T follicular helper cell (primary cell): ENCODE data around the gene RAB24.
"Not testable (repeated sequence)": the region's sequence is repeated elsewhere in the genome, so short reads cannot be mapped to it uniquely, and the experiment has no call there.

Experiments
- DNase-seq: peaks from one replicate; pipeline ENCODE4 v3.0.0-alpha.2; 2020; ENCODE audit warnings: low read depth

The RAB24 gene

DNA sequence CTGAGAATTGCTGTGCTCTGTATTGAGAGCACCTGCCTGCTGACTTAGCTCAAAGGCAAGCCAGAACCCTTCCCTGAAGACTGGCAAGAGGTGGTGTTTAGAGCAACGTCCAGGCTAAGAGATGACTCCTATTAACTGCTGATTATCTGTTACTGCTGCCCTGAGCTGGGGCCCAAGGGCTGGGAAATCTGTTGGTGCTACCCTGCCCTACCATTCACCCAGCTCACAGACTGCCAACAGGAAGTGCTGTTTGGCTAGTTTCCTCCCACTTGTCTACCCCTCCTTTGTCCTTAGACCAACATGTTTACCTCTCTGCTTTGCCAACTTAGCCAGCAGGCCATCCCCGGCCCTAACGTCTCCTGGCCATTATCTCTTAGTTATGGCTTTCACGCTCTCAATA lies 6.9 kb downstream of the RAB24 start:
- DNase-seq, result no peak

DNA sequence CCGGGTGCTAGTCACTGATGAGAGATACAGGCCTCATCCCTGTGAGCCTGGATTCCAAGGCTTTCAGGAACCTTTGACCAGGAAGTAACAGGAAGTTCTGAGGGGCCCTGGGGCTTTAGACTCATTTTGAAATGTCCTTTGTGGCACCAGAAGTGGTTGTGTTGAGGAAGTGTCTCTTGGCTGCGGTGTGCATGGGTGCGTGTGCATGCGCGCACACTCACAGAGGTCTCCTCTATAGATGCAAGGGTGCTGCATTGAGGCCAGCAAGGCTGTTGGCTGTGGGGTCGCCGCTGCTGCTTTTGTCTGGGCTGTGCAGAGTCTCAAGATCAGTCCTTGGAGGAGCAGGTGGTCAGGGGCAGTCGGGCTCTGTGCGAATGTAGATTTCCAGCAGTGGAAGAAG lies 7.6 kb downstream of the RAB24 start:
- DNase-seq, result no peak

DNA sequence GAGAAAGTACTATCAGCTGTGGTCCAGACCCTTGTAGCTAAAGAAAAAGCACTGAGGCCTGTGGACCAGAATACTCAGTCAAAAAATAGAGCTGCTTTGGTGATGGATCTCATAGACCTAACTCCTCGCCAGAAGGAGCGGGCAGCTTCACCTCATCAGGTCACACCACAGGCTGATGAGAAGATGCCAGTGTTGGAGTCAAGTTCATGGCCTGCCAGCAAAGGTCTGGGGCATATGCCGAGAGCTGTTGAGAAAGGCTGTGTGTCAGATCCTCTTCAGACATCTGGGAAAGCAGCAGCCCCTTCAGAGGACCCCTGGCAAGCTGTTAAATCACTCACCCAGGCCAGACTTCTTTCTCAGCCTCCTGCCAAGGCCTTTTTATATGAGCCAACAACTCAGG lies 8.9 kb downstream of the RAB24 start:
- no peak for DNase-seq

DNA sequence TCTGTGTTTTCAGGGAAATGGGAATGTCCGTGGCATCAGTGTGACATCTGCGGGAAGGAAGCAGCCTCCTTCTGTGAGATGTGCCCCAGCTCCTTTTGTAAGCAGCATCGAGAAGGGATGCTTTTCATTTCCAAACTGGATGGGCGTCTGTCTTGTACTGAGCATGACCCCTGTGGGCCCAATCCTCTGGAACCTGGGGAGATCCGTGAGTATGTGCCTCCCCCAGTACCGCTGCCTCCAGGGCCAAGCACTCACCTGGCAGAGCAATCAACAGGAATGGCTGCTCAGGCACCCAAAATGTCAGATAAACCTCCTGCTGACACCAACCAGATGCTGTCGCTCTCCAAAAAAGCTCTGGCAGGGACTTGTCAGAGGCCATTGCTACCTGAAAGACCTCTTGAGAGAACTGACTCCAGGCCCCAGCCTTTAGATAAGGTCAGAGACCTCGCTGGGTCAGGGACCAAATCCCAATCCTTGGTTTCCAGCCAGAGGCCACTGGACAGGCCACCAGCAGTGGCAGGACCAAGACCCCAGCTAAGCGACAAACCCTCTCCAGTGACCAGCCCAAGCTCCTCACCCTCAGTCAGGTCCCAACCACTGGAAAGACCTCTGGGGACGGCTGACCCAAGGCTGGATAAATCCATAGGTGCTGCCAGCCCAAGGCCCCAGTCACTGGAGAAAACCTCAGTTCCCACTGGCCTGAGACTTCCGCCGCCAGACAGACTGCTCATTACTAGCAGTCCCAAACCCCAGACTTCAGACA lies 9.5 kb downstream of the RAB24 start:
- no peak for DNase-seq

DNA sequence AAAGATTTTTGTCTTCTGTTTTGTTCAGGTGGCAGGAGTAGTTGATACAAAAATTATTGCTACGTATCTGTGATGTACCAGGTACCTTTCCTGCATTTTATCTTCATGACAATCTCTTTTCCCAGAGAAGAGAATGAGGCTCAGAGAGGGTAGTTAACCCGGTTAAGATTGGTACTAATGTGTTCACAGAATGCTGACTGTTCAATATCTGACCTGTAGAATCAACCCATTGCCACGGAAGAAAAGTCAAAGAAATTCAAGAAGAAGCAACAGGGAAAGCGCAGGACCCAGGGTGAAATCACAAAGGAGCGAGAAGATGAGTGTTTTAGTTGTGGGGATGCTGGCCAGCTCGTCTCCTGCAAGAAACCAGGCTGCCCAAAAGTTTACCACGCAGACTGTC lies 11.8 kb downstream of the RAB24 start:
- no peak for DNase-seq

DNA sequence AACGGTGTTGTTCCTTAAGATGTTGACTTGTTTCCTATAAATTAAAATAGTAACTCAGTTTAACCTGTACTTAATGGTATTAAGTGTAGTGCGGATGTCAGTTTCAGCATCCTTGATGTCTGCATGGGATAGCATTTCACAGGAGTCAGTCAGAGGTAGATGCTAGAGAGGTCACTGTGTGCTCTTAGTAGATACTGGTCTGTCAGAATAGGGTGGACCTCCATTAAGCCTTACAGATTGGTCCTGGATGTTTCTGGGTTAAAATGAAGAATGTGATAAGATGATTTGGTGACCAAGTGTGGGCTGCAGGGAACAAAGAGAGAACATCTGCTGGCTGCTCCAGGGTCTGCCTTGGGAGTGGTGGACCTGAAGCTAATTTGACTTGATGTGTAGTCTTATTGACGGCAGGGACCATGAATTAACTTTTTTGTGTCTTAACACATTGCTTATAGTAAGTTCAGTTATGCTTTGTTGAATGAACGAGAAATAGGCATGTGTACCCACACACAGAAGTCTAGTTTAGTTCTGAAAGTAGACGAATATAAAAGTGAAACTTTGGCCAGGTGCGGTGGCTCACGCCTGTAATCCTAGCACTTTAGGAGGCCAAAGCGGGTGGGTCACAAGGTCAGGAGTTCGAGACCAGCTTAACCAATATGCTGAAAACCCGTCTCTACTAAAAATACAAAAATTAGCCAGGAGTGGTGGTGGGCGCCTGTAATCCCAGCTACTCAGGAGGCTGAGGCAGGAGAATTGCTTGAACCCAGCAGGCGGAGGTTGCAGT lies 12.5 kb downstream of the RAB24 start:
- no peak for DNase-seq

- DNase-seq, result no peak
Observed at GRCh38 chr5:177288191-177288590, 15.3 kb downstream of the RAB24 start.

- DNase-seq, result no peak
Observed at GRCh38 chr5:177276886-177277285, 26.6 kb downstream of the RAB24 start.

DNA sequence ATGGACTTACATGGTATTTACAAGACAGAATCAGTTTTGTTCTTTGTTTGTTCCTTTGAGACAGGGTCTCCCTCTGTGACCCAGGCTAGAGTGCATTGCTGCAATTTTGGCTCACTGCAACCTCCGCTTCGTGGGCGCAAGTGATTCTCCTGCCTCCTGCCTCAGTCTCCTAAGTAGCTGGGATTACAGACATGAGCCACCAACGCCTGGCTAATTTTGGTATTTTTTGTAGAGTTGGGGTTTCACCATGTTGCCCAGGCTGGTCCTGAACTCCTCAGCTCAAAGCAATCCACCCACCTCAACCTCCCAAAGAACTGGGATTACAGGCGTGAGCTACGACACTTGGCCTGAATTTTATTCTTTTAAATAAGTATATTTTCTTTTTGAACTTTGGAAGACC lies 27.6 kb downstream of the RAB24 start:
- DNase-seq, result no peak

DNA sequence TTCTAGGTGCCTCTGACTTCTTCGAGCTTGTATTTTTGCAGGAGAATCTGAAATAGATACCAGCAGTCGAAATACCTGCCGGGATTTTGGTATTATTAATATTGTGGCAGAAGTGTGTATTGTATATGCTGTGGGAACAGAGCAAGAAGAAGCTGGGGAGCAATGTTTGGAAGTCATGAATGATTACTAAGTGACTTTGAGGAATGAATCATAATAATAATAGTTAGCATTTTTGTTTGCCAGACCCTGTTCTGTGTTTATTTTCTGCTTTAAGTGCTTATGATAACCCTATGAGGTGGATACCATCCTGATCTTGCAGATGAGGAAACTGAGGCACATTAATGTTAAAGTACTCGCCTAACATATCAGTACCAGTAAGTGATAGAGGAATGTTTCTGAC lies 32.4 kb downstream of the RAB24 start:
- DNase-seq, result no peak

- DNase-seq, result no peak
Observed at GRCh38 chr5:177270653-177271052, 32.9 kb downstream of the RAB24 start.

GRCh38 chr5:177269976-177270375 lies 33.5 kb downstream of the RAB24 start:
- DNase-seq, result no peak

DNA sequence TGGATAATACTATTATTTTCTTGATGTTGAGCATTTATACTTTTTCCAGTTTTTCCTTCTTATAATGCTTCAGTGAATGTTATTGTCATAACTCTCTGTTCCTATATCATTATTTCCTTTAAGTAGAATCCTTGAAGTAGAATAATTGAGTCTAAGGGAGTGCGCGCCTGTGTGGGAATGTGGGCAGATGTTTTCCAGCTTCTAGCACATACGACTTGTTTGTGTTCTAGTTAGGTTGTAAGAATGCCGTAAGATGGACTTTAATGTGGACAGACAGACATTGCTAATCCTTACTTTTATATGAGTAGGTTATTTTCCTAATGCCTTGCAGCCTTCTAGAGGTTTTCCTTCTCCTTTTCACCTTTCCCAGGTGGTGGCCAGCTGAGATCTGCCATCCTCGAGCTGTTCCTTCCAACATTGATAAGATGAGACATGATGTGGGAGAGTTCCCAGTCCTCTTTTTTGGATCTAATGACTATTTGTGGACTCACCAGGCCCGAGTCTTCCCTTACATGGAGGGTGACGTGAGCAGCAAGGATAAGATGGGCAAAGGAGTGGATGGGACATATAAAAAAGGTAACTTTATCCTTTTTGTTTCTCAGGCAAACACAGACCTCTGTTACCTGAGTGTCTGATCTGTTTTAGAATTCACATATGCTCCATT lies 34.2 kb downstream of the RAB24 start:
- no peak for DNase-seq

DNA sequence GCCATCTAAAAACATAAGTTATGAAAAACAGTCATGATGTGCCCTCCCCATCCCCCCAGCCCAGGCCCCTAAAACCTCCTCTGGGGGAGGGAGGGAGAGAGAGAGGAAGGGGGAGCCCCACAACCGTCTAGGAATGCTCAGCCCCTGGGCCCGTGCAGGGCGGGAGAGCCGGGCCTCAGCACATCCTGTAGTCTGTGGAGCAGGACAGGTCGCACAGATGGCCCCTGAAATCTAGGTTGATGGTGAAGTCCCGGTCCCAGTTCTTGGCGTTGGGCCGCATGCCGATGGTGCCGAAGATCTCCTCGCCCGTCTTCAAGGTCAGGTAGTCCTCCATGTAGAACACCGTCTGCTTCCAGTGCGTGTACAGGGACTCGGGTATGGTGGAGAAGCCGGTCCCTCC lies 38.1 kb downstream of the RAB24 start:
- no peak for DNase-seq

DNA sequence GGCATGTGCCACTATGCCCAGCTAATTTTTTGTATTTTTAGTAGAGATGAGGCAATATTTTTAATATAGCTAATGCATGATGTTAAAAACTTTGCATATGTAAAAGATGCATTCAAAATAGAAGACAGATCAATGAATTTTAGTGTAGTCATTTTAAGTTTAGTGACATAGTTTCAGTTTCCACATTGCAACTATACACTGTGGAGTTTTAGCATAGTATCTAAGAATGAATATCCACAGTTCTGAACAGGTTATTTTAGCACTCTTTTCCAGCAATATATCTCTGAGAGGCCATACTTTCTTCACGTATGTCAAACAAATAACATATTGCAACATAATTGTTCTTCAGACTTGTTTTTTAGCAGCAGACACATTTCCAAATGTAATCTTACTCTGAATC lies 39.3 kb downstream of the RAB24 start:
- no peak for DNase-seq

DNA sequence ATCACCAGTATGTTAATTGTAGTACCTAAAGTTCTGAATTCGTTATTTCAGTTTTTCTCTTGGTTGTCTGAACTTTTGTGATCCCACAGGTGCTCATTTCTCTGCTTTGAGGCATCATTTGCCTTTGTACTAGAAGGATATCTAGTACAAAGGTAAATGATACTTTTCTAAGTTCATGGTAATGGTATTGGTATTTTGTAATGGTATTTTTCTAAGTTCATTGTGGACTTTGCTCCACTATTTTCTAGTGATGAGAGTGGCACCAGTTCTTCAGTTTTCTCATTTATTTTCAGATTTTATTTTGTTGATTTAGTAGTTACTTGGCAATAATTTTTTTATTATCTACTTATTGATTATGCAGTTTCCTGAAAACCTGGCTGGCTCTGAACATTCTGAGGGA lies 42.0 kb downstream of the RAB24 start:
- DNase-seq, result no peak

DNA sequence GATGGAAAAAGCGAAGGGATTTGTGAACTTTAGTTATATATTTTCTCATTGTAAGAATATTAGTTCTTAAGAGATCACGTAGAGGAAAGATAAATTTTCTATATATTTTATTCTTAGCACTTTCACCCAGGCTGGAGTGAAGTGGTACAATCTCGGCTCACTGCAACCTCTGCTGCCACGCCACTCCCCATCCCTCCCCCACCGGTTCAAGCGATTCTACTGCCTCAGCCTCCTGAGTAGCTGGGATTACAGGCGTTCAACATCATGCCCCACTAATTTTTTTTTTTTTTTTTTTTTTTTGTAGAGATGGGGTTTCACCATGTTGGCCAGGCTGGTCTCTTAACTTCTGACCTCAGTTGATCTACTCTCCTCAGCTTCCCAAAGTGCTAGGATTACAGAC lies 42.6 kb downstream of the RAB24 start:
- no peak for DNase-seq

- not testable (repeated sequence) for DNase-seq
Observed at GRCh38 chr5:177258711-177259110, 44.8 kb downstream of the RAB24 start.

GRCh38 chr5:177256296-177256695 lies 47.2 kb downstream of the RAB24 start:
- no peak for DNase-seq

DNA sequence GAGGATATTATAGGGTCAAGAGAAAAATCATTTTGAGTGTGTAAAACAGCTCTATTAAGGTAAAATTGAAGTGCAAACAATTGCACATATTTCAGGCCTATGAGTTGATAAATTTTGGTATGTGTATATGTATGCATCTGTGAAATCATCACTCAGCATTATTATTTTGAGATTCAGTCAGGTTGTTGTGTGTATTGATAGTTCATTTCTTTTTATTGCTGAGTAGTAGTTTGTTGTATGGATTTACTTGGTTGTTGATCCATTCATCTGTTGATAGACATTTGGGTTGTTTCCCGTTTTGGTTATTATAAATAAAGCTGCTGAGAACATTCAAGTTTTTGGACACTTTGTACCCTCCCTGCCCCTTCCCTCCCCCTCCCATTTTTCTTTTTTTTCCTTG lies 50.3 kb downstream of the RAB24 start:
- DNase-seq, result no peak
